Neural progenitor cell (in vitro differentiated cells): ENCODE results near the gene USP44. TPM values are rescaled to one million over a fixed set of nuclear protein-coding genes. Genes with fewer than 3 reads are reported as not detected.

Experiments
- DNase-seq: peaks from one replicate; pipeline ENCODE4 v3.0.0-alpha.2; 2016; ENCODE audit warnings: low spot score
- H2AFZ ChIP-seq: fragments of 200-600 bp; sonication (generic); replicated peaks from 2 replicates; pipeline ENCODE4 v1.6.1; 2016; ENCODE audit warnings: antibody characterized with exemption
- H3F3A ChIP-seq: fragments of 200-600 bp; sonication (generic); 2 replicates; pipeline ENCODE4 v1.6.1; 2016; ENCODE audit warnings: antibody characterized with exemption, low read depth
- H3K27ac ChIP-seq: fragments of 200-600 bp; sonication (generic); 2 replicates; pipeline ENCODE4 v1.5.1; 2016; ENCODE audit warnings: mild to moderate bottlenecking
- H3K27me3 ChIP-seq: fragments of 200-600 bp; sonication (generic); 2 replicates; pipeline ENCODE4 v1.6.1; 2016; ENCODE audit warnings: mild to moderate bottlenecking, moderate library complexity
- H3K36me3 ChIP-seq: fragments of 200-600 bp; sonication (generic); 2 replicates; pipeline ENCODE4 v1.5.1; 2016
- H3K4me1 ChIP-seq: fragments of 200-600 bp; sonication (generic); 2 replicates; pipeline ENCODE4 v1.6.1; 2016; ENCODE audit warnings: mixed run types
- H3K4me2 ChIP-seq: fragments of 200-600 bp; sonication (generic); 2 replicates; pipeline ENCODE4 v1.6.1; 2016
- H3K4me3 ChIP-seq: fragments of 200-600 bp; sonication (generic); 2 replicates; pipeline ENCODE4 v1.5.1; 2016
- H3K79me2 ChIP-seq: fragments of 200-600 bp; sonication (generic); 2 replicates; pipeline ENCODE4 v1.6.1; 2016; ENCODE audit warnings: low read depth
- H3K9ac ChIP-seq: fragments of 200-600 bp; sonication (generic); 2 replicates; pipeline ENCODE4 v1.6.1; 2016
- H3K9me3 ChIP-seq: fragments of 200-600 bp; sonication (generic); 2 replicates; pipeline ENCODE4 v1.5.1; 2016; ENCODE audit warnings: low read depth
- H4K20me1 ChIP-seq: fragments of 200-600 bp; sonication (generic); 2 replicates; pipeline ENCODE4 v1.6.1; 2016; ENCODE audit warnings: low read depth
- H3K27ac Mint-ChIP-seq: 3 replicates; pipeline ENCODE4 v1.8.0; 2021; ENCODE audit warnings: mixed read lengths
- H3K27me3 Mint-ChIP-seq: 2 replicates; pipeline ENCODE4 v1.8.0; 2022; ENCODE audit warnings: low read depth, mild to moderate bottlenecking, inconsistent platforms, moderate library complexity, mixed read lengths; ENCODE audit not compliant: insufficient read depth
- H3K36me3 Mint-ChIP-seq: 3 replicates; pipeline ENCODE4 v1.8.0; 2021; ENCODE audit warnings: mixed read lengths
- H3K4me1 Mint-ChIP-seq: 3 replicates; pipeline ENCODE4 v1.8.0; 2021; ENCODE audit warnings: mixed read lengths
- H3K4me3 Mint-ChIP-seq: 3 replicates; pipeline ENCODE4 v1.8.0; 2021; ENCODE audit warnings: mild to moderate bottlenecking, moderate library complexity, mixed read lengths
- H3K9me3 Mint-ChIP-seq: 3 replicates; pipeline ENCODE4 v1.8.0; 2020; ENCODE audit warnings: mixed read lengths
- CTCF ChIP-seq: fragments of 200-600 bp; sonication (generic); IDR thresholded peaks from 2 replicates; pipeline ENCODE4 v1.5.1; 2017; ENCODE audit warnings: antibody characterized with exemption, mild to moderate bottlenecking
- EZH2 ChIP-seq: fragments of 200-600 bp; sonication (generic); IDR thresholded peaks from 2 replicates; pipeline ENCODE4 v1.6.1; 2017; ENCODE audit warnings: antibody characterized with exemption, mild to moderate bottlenecking, moderate library complexity
- EZH2phosphoT487 ChIP-seq: fragments of 200-600 bp; sonication (generic); IDR thresholded peaks from 2 replicates; pipeline ENCODE4 v1.6.1; 2017; ENCODE audit warnings: antibody characterized with exemption
- total RNA-seq: library from RNA; depleted of rRNA; stranded (reverse); fragments of >200 nt; gene quantifications from 2 replicates; pipeline ENCODE4 v1.2.3, GENCODE V29; 2015; ENCODE audit warnings: low replicate concordance

USP44 gene
- total RNA-seq, 1 donor from 2014 or later, result 79.4 TPM

- Histone ChIP-seq H3K4me1 (no peaks in the 10 kb centered on the region), H3K27me3 (no peaks in the 10 kb centered on the region), H3K9ac (no peak overlapping the region), H4K20me1 (no peaks in the 10 kb centered on the region), H3F3A (no peaks in the 10 kb centered on the region), H3K4me3 (no peak overlapping the region), H2AFZ (no peak overlapping the region), H3K36me3 (no peaks in the 10 kb centered on the region), H3K79me2 (no peaks in the 10 kb centered on the region), H3K9me3 (no peaks in the 10 kb centered on the region), H3K27ac (no peak overlapping the region), H3K4me2 (no peak overlapping the region)
- DNase-seq, result no peak
- no peak overlapping the region for H3K4me3 Mint-ChIP-seq
- no peaks in the 10 kb centered on the region for H3K4me1 Mint-ChIP-seq
- TF ChIP-seq EZH2phosphoT487, result no peak
- TF ChIP-seq CTCF, result no peak
- TF ChIP-seq EZH2, result no peak
- H3K27ac Mint-ChIP-seq, result no peak overlapping the region
- H3K27me3 Mint-ChIP-seq, result no peaks in the 10 kb centered on the region
- no peaks in the 10 kb centered on the region for H3K9me3 Mint-ChIP-seq
- H3K36me3 Mint-ChIP-seq, result no peaks in the 10 kb centered on the region
Observed at GRCh38 chr12:95590775-95591174, 39.5 kb upstream of the USP44 start.

GRCh38 chr12:95583933-95584332, 32.7 kb upstream of the USP44 start:
- Histone ChIP-seq H3K4me3 (no peak overlapping the region), H3F3A (no peaks in the 10 kb centered on the region), H3K4me2 (no peak overlapping the region), H3K79me2 (no peaks in the 10 kb centered on the region), H2AFZ (no peak overlapping the region), H3K27ac (no peak overlapping the region), H3K9ac (no peak overlapping the region), H3K27me3 (no peaks in the 10 kb centered on the region), H3K36me3 (no peaks in the 10 kb centered on the region), H3K9me3 (no peaks in the 10 kb centered on the region), H4K20me1 (no peaks in the 10 kb centered on the region), H3K4me1 (no peaks in the 10 kb centered on the region)
- Mint-ChIP-seq H3K9me3 (no peaks in the 10 kb centered on the region), H3K36me3 (no peaks in the 10 kb centered on the region), H3K4me3 (no peak overlapping the region), H3K4me1 (no peaks in the 10 kb centered on the region), H3K27ac (no peak overlapping the region), H3K27me3 (no peaks in the 10 kb centered on the region)
- no peak for DNase-seq
- TF ChIP-seq EZH2 (no peak), CTCF (no peak), EZH2phosphoT487 (no peak)

GRCh38 chr12:95582230-95583058, 31.2 kb upstream of the USP44 start:
- H3K4me1 ChIP-seq, result no peaks in the 10 kb centered on the region
- H3F3A ChIP-seq, result no peaks in the 10 kb centered on the region
- H3K36me3 Mint-ChIP-seq, result no peaks in the 10 kb centered on the region
- no peaks in the 10 kb centered on the region for H3K27me3 Mint-ChIP-seq
- H3K4me1 Mint-ChIP-seq, result no peaks in the 10 kb centered on the region
- H3K4me2 ChIP-seq, result no peak overlapping the region
- no peaks in the 10 kb centered on the region for H3K9me3 Mint-ChIP-seq
- no peak overlapping the region for H3K27ac ChIP-seq
- TF ChIP-seq EZH2 (no peak), CTCF (peak; percentile 65), EZH2phosphoT487 (no peak)
- H4K20me1 ChIP-seq, result no peaks in the 10 kb centered on the region
- H3K9me3 ChIP-seq, result no peaks in the 10 kb centered on the region
- no peaks in the 10 kb centered on the region for H3K36me3 ChIP-seq
- no peak overlapping the region for H3K4me3 ChIP-seq
- H3K9ac ChIP-seq, result no peak overlapping the region
- H3K27me3 ChIP-seq, result no peaks in the 10 kb centered on the region
- H2AFZ ChIP-seq, result no peak overlapping the region
- H3K79me2 ChIP-seq, result no peaks in the 10 kb centered on the region
- no peak overlapping the region for H3K27ac Mint-ChIP-seq
- no peak overlapping the region for H3K4me3 Mint-ChIP-seq
- DNase-seq, result peak; percentile 39
